Colonic mucosa (tissue), 4 donors: ENCODE results near the gene WDR93. TPM values are rescaled to one million over a fixed set of nuclear protein-coding genes. Genes with fewer than 3 reads are reported as not detected.
"Not testable (repeated sequence)": the region's sequence is repeated elsewhere in the genome, so short reads cannot be mapped to it uniquely, and the experiment has no call there.

Source experiments
- DNase-seq: peaks from one replicate; pipeline ENCODE4 v3.0.0-alpha.2; 2020
- H3K27ac ChIP-seq: fragments of 200-600 bp; one replicate; pipeline ENCODE4 v1.8.0; 2021
- H3K27me3 ChIP-seq: fragments of 200-600 bp; one replicate; pipeline ENCODE4 v1.8.0; 2021
- H3K36me3 ChIP-seq: fragments of 200-600 bp; one replicate; pipeline ENCODE4 v1.8.0; 2021
- H3K4me1 ChIP-seq: fragments of 200-600 bp; one replicate; pipeline ENCODE4 v1.8.0; 2021; ENCODE audit warnings: mild to moderate bottlenecking
- H3K4me3 ChIP-seq: fragments of 200-600 bp; one replicate; pipeline ENCODE4 v1.8.0; 2021
- H3K9ac ChIP-seq, 2 donors: one replicate each; pipeline ENCODE4 v1.7.0; 2013; ENCODE audit warnings: control low read depth in 2 of 2, low read depth in 2 of 2, low read length in 2 of 2
- H3K9me3 ChIP-seq: fragments of 200-600 bp; one replicate; pipeline ENCODE4 v1.8.0; 2021
- intact Hi-C: fragments of 100-400 bp; cut with DNase I; formaldehyde crosslinking; loops from one replicate; pipeline ENCODE4 v1.14.1; 2022
- total RNA-seq, 2 donors: library from RNA; stranded (reverse); fragmentation: NEBNext Ultra II Directional in 1 of 2; extraction: Animal tissue kit (Norgen Biotek cat#: 25700) in 1 of 2; gene quantifications; one replicate each; pipeline ENCODE4 v1.2.1, GENCODE V29; 2021
- TF ChIP-seq, protein P1 (sequence below): fragments of 200-600 bp; IDR thresholded peaks from one replicate; pipeline ENCODE4 v1.8.0; 2022; ENCODE audit warnings: antibody characterized with exemption, mild to moderate bottlenecking
- donor health status: healthy.
- donor health status: DM: no; HTN: no; CAD: no.
- donor health status: DM: no; HTN: no; CAD: no.

WDR93 gene
- total RNA-seq, 2 donors from 2014 or later, result 0.13 TPM; not detected in 1

DNA sequence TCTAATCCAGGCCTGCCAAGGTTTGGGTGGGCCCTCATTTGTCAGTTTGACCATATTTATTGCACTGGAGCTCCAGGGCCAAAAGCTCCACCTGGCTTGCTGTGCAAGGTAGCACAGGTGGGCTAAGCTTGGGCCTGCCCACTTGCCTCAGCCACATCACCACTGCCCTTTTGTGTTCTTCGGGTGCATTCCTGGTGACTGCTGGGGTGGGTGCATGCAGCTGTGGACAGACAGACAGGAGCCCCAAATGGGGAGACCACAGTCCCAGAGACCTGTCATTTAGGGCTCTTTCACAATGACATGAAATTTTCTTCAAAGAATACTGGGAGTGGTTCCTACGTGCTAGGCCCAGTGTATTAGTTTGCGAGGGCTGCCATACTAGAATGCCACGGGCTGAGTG lies 88.2 kb downstream of the WDR93 start:
- H3K4me3 ChIP-seq, result no peak overlapping the region
- H3K9ac ChIP-seq, result no peak overlapping the region
- TF ChIP-seq, protein P1, sequence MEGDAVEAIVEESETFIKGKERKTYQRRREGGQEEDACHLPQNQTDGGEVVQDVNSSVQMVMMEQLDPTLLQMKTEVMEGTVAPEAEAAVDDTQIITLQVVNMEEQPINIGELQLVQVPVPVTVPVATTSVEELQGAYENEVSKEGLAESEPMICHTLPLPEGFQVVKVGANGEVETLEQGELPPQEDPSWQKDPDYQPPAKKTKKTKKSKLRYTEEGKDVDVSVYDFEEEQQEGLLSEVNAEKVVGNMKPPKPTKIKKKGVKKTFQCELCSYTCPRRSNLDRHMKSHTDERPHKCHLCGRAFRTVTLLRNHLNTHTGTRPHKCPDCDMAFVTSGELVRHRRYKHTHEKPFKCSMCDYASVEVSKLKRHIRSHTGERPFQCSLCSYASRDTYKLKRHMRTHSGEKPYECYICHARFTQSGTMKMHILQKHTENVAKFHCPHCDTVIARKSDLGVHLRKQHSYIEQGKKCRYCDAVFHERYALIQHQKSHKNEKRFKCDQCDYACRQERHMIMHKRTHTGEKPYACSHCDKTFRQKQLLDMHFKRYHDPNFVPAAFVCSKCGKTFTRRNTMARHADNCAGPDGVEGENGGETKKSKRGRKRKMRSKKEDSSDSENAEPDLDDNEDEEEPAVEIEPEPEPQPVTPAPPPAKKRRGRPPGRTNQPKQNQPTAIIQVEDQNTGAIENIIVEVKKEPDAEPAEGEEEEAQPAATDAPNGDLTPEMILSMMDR, result no peak
- H3K27ac ChIP-seq, result no peak overlapping the region
- intact Hi-C loops, result no loop called here
- H3K4me1 ChIP-seq, result peaks cover 21% of the 10 kb centered on the region
- H3K27me3 ChIP-seq, result no peaks in the 10 kb centered on the region
- peak; percentile 64 for DNase-seq
- no peaks in the 10 kb centered on the region for H3K36me3 ChIP-seq
- H3K9me3 ChIP-seq, result no peaks in the 10 kb centered on the region

DNA sequence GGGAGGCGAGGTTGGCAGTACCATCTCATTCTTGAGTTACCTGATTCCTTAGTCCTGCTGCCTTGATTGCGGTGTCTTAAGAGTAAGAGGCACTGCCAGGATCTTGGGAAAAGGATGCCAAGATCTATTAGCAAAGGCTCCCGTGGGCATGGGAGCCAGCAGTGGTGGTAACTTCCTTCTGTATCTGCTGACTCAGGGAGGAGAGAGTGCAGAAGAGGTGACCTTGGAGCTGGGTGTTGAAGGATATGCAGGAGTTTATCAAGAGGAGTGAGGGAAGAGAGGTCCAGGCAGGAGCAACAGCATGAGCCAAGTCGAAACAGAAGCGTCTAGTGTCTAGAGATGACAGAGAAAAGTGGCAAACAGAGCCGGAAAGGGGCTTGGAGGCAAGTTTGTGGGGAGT lies 90.0 kb downstream of the WDR93 start:
- TF ChIP-seq, protein P1, result no peak
- H3K9me3 ChIP-seq, result no peaks in the 10 kb centered on the region
- no peaks in the 10 kb centered on the region for H3K27me3 ChIP-seq
- H3K9ac ChIP-seq, result peak overlapping the region in 1 of 2 donors; percentile 71
- H3K4me3 ChIP-seq, result no peak overlapping the region
- intact Hi-C loops, result no loop called here
- peaks cover 32% of the 10 kb centered on the region for H3K4me1 ChIP-seq
- DNase-seq, result peak; percentile 49
- H3K27ac ChIP-seq, result peak overlapping the region; percentile 86
- no peaks in the 10 kb centered on the region for H3K36me3 ChIP-seq

DNA sequence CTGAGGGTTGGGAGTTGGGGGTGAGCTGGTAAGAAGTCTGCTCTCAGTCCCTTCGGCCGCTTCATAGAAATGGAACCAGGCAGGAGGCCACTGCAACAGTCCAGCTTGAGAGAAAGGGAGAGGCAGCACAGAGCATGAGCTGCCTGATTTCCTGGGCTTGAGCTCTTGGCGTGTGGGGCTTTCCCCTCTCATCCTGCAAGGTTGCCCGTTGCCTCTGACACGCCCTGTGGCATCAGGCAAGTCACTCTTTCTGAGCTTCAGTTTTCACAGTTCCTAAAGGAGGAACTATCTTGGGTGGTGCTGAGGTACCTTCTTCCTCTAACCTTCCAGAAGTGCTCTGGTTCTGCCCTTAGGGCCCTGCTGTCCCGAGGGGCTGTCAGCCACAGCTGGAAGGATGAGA lies 90.4 kb downstream of the WDR93 start:
- intact Hi-C loops, result no loop called here
- H3K4me1 ChIP-seq, result peaks cover 30% of the 10 kb centered on the region
- H3K9ac ChIP-seq, result peak overlapping the region in 1 of 2 donors; percentile 71
- no peaks in the 10 kb centered on the region for H3K36me3 ChIP-seq
- peak overlapping the region; percentile 86 for H3K27ac ChIP-seq
- H3K4me3 ChIP-seq, result no peak overlapping the region
- DNase-seq, result peak; percentile 80
- no peaks in the 10 kb centered on the region for H3K27me3 ChIP-seq
- TF ChIP-seq, protein P1, result no peak
- no peaks in the 10 kb centered on the region for H3K9me3 ChIP-seq

DNA sequence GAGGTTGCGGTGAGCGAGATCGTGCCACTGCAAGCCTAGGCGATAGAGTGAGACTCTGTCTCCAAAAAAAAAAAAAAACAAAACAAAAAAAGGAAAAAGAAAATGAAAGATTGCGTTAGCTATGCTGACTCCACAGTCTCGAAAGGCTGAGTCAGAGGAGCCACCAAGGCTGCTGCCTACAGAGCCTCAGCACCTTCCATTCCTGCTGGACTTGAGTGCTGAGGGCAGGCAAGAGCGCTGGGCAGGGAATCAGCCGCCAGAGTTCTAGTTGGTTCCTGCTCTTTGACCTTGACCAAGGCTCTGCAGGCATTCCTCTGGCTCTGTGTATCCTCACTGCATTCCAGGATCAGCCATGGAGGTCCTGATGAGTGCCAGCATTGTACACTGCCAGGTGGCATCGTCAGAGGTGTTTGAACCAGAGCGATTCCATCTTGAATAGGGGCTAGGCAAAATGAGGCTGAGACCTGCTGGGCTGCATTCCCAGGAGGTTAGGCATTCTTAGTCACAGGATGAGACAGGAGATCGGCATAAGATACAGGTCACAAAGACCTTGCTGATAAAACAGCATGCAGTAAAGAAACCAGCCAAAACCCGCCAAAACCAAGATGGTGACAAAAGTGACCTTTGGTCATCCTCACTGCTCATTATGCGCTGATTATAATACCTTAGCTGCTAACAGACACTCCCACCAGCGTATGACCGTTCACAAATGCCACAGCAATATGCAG lies 91.4 kb downstream of the WDR93 start:
- Histone ChIP-seq H3K27ac (peak overlapping the region; percentile 93), H3K4me1 (peaks cover 28% of the 10 kb centered on the region), H3K4me3 (no peak overlapping the region), H3K9ac (no peak overlapping the region), H3K27me3 (no peaks in the 10 kb centered on the region), H3K36me3 (no peaks in the 10 kb centered on the region), H3K9me3 (no peaks in the 10 kb centered on the region)
- intact Hi-C loops, result no loop called here
- no peak for DNase-seq
- TF ChIP-seq, protein P1, result no peak

DNA sequence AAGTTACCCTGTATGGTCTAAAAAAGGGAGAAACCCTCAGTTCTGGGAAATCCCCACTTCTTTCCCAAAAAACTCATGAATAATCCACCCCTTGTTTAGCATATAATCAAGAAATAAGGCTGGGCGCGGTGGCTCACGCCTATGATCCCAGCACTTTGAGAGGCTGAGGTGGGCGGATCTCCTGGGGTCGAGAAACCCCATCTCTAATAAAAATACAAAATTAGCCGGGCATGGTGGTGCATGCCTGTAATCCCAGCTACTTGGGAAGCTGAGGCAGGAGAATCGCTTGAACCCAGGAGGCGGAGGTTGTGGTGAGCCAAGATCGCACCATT lies 92.0 kb downstream of the WDR93 start:
- H3K4me1 ChIP-seq, result peaks cover 28% of the 10 kb centered on the region
- H3K4me3 ChIP-seq, DNase-seq: not testable (repeated sequence)

DNA sequence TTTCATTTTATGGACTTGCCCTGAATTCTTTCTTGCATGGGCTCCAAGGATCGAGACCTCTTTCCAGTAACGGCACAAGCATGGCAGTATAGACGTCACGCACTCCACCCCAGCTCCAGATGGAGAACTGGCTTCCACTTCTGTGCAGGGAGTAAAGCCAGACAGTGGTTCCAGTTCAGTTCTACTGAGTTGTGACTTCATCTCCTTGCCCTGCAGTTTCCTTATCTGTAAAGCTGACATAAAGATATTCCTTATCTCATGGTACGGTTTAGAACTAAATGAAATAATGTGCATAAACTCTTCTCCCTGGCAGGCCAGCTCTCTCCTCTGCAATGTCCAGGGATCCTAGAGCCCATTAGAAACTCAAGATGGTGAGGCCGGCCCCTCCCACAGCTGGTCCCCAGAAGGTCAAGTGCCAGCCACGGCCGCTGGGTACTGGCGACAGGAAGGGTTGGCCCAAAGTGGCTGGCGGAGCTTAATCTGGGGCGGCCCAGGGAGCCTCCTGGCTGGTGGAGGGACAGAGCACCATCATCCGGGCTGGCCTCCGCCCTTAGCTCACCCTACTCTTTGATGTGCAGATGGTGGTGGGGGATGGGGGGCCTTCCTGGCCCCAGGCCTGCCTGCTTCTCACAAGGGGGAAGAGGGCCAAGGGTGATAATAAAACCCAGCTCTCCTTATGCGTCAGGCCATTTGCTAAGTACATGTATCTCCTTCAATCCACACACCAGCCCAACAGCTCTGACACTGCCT lies 92.7 kb downstream of the WDR93 start:
- Histone ChIP-seq H3K36me3 (no peaks in the 10 kb centered on the region), H3K4me3 (no peak overlapping the region), H3K27ac (peak overlapping the region; percentile 93), H3K9me3 (no peaks in the 10 kb centered on the region), H3K9ac (peak overlapping the region in 1 of 2 donors; percentile 73), H3K4me1 (peaks cover 28% of the 10 kb centered on the region), H3K27me3 (no peaks in the 10 kb centered on the region)
- TF ChIP-seq, protein P1, result no peak
- intact Hi-C loops, result no loop called here
- DNase-seq, result peak; percentile 50

More for the DNA sequence above, 92.0 kb downstream of the WDR93 start:
- H3K9ac ChIP-seq, H3K9me3 ChIP-seq, H3K36me3 ChIP-seq, intact Hi-C loops, H3K27me3 ChIP-seq: not testable (repeated sequence)
- peak overlapping the region; percentile 93 for H3K27ac ChIP-seq
